Pancreas (tissue), 10 donors: Measurements from ENCODE around the gene GTPBP1. TPM values are rescaled to one million over a fixed set of nuclear protein-coding genes. Genes with fewer than 3 reads are reported as not detected.

Experiments
- ATAC-seq, 4 donors: fragments of 200-7000 bp; cut with Tn5 transposase; one replicate each; pipeline versions ENCODE4 v1.8.0 to v1.9.1; 2020; ENCODE audit warnings: mild to moderate bottlenecking in 4 of 4, moderate library complexity in 4 of 4
- DNase-seq, 6 donors: peaks; one replicate each; pipeline ENCODE4 v3.0.0-alpha.2; 2020
- FAIRE-seq: peaks from 2 replicates; lab custom pipeline; 2012; peaks lifted over from hg19 to GRCh38; lab: Jason Lieb, UNC
- H3K27ac ChIP-seq, 4 donors: fragments of 200-600 bp; sonication (generic); 1 replicate in 3 of 4; 2 replicates in 1 of 4; pipeline versions ENCODE4 v1.5.0 to v1.8.0; 2020
- H3K27me3 ChIP-seq, 4 donors: fragments of 200-600 bp; one replicate each; pipeline ENCODE4 v1.8.0; 2021
- H3K36me3 ChIP-seq, 3 donors: fragments of 200-600 bp; sonication (generic) in 1 of 3; one replicate each; pipeline versions ENCODE4 v1.5.0 to v1.8.0; 2020 to 2021
- H3K4me1 ChIP-seq, 3 donors: fragments of 200-600 bp; one replicate each; pipeline ENCODE4 v1.8.0; 2021
- H3K4me3 ChIP-seq, 4 donors: fragments of 200-600 bp; sonication (generic) in 2 of 4; one replicate each; pipeline versions ENCODE4 v1.5.0 to v1.8.0; 2020 to 2021
- H3K9me3 ChIP-seq, 4 donors: fragments of 200-600 bp; one replicate each; pipeline ENCODE4 v1.8.0; 2021
- WGBS, 2 donors: extraction: QIAGEN DNeasy Blood & Tissue Kit; methylation state at CpG; one replicate each; pipeline ENCODE4 v1.1.7; 2013; 5-methylcytosine and 5-hydroxymethylcytosine counted together
- intact Hi-C, 3 donors: fragments of 100-400 bp; cut with DNase I; formaldehyde crosslinking; loops; one replicate each; pipeline versions ENCODE4 v1.11.1 to v1.14.2; 2022
- polyA plus RNA-seq, 2 donors: library from polyadenylated mRNA; stranded (reverse); fragments of 200-250 nt; gene quantifications; one replicate each; pipeline ENCODE4 v1.2.3, GENCODE V29; 2013
- total RNA-seq, 6 donors: library from RNA; stranded (reverse); fragmentation: NEBNext Ultra II Directional in 4 of 6; extraction: Animal tissue kit (Norgen Biotek cat#: 25700) in 4 of 6; gene quantifications; one replicate each; pipeline versions ENCODE4 v1.2.1 to v1.2.4, GENCODE V29; 2021 to 2023
- TF ChIP-seq, protein P1 (sequence below), 4 donors: fragments of 200-600 bp; sonication (generic) in 3 of 4; IDR thresholded peaks; one replicate each; pipeline versions ENCODE4 v1.5.0 to v1.8.0; 2021; ENCODE audit warnings: antibody characterized with exemption in 4 of 4
- donor health status: healthy with polysubstance abuse.
- donor health status: DM: no; HTN: no; CAD: no; lungs with moderate emphysema.
- donor health status: DM: no; HTN: no; CAD: no.
- donor health status: control.
- donor health status: control.
- donor health status: Bipolar disorder and iron deficiency.
- donor health status: DM: yes; HTN: yes; CAD: no.
- donor health status: DM: no; HTN: no; CAD: no.
- donor health status: DM: no; HTN: no; CAD: no.
- donor health status: DM: yes; HTN: yes; CAD: no.

GTPBP1 gene
- total and polyA plus RNA-seq, 8 donors, result 14.7 to 36.0 (median 28.3) TPM

DNA sequence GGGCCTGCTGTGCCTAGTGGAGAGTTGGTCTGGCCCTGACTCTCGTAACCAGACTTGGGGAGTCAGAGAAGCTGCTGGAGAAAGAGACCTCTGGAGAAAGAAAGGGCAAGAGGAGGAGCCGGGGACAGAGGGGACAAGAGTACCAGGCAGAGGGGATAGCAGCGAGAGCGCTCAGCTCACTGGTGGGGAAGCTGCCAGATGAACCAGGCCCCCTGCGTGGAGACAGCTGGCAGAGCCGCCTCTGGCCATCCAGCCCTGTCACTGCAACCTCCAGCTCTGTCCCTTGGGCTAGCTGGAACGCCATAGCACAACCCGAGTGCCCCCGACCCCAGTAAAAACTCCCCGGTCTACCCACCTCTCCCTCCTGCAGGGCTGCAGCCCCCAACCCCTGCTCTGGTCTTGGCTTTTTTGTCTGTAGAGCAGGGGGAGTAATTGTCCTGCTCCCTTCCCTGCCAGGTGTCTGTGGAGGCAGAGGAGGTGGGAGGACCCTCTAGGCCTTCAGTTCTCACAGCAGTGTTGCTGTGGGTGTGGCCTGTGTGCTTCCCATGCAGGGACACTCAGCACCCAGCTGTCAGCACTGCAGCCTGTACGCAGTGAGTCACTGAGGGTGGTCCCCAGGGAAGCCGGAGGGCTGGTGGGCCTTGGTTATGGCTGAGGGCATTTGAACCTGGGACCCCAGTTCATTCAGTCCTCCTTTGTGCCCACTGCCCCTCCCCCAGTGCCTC, 54.9 kb downstream of the GTPBP1 start:
- intact Hi-C loops, result no loop called here
- Histone ChIP-seq H3K27me3 (no peaks in the 10 kb centered on the region), H3K4me1 (peaks cover 0 to 8% (median 0%) of the 10 kb centered on the region in 3 donors), H3K36me3 (no peaks in the 10 kb centered on the region), H3K9me3 (no peaks in the 10 kb centered on the region), H3K27ac (no peak overlapping the region), H3K4me3 (no peak overlapping the region)
- no peak for DNase-seq
- 82 to 83% methylated on average over 12 of the region's 12 CpGs for WGBS, 2 donors
- TF ChIP-seq, protein P1, sequence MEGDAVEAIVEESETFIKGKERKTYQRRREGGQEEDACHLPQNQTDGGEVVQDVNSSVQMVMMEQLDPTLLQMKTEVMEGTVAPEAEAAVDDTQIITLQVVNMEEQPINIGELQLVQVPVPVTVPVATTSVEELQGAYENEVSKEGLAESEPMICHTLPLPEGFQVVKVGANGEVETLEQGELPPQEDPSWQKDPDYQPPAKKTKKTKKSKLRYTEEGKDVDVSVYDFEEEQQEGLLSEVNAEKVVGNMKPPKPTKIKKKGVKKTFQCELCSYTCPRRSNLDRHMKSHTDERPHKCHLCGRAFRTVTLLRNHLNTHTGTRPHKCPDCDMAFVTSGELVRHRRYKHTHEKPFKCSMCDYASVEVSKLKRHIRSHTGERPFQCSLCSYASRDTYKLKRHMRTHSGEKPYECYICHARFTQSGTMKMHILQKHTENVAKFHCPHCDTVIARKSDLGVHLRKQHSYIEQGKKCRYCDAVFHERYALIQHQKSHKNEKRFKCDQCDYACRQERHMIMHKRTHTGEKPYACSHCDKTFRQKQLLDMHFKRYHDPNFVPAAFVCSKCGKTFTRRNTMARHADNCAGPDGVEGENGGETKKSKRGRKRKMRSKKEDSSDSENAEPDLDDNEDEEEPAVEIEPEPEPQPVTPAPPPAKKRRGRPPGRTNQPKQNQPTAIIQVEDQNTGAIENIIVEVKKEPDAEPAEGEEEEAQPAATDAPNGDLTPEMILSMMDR (IDR thresholded peaks at IDR 0.05), result no peak
- FAIRE-seq, result no peak
- no peak for ATAC-seq

DNA sequence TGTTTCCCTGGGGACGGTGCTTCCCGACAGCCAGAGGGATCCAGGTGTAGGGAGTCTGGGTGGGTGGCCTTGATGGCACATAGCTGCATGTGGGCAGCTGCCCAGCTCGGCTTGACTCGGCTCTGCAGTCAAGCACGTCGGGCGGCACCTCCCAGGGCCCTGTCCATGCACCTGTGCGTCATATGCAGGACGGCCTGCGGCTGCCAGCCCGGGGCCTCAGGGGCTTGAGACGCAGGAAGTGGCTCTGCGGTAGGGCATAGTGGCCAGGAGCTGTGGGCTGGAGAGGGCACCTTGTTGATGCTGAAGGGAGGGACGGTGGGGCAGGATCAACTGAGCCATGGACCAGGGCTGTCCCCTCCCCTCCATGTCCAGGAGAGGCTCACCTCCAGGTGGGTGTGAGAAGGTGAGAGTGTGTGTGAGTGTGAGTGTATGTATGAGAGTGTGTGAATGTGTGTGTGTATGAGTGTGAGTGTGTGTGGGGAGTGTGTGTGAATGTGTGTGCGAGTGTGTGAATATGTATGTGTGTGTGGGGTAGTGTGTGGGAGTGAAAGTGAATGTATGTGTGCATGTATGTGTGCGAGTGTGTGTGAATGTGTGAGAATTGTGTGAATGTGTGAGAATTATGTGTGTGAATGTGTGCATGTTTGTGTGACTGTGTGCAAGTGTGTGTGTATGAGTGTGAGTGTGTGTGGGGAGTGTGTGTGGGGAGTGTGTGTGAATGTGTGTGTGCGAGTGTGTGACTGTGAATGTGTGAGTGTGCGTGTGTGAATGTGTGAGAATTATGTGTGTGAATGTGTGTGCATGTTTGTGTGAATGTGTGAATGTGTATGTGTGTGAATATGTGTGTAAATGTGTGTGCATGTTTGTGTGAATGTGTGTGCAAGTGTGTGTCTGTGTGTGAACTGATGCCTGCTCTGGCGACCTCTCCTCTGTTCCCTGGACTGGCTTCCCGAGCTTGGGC, 55.7 kb downstream of the GTPBP1 start:
- no peak for DNase-seq

DNA sequence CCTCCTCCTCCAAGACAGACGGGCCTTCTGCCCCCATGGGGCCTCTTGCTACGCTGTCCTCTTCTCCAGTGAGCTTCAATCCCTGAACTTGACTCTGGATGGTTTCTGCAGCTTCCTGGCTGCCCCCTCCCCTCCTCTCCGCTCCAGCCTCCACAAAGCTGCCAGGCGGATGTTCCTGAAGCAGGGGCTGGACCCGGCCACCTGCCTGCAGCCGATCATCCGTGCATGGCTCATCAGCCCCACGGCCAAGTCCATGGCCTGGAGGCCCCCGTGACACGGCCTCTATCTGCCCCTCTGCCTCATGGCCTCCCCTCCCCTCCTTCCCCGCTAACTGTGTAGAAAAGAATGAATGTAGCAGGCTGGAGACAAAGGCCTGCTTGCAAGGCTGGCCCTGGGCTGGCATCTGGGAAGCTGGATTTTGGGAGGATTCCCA, 56.8 kb downstream of the GTPBP1 start:
- no peak for FAIRE-seq
- 77 to 84% methylated on average over 11 of the region's 11 CpGs for WGBS, 2 donors
- no peaks in the 10 kb centered on the region for H3K4me1 ChIP-seq
- no peak for DNase-seq
- TF ChIP-seq, protein P1 (IDR thresholded peaks at IDR 0.05), result no peak
- H3K4me3 ChIP-seq, result no peak overlapping the region
- intact Hi-C loops, result no loop called here
- H3K36me3 ChIP-seq, result no peaks in the 10 kb centered on the region
- no peaks in the 10 kb centered on the region for H3K27me3 ChIP-seq
- no peak for ATAC-seq
- no peaks in the 10 kb centered on the region for H3K9me3 ChIP-seq
- no peak overlapping the region for H3K27ac ChIP-seq

More for the DNA sequence above, 55.7 kb downstream of the GTPBP1 start:
- Histone ChIP-seq H3K36me3 (no peaks in the 10 kb centered on the region), H3K9me3 (no peaks in the 10 kb centered on the region), H3K4me1 (peaks cover 0 to 6% (median 0%) of the 10 kb centered on the region in 3 donors), H3K27ac (no peak overlapping the region), H3K4me3 (no peak overlapping the region), H3K27me3 (no peaks in the 10 kb centered on the region)
- ATAC-seq, result no peak
- TF ChIP-seq, protein P1 (IDR thresholded peaks at IDR 0.05), result no peak
- intact Hi-C loops, result no loop called here
- FAIRE-seq, result no peak
- 53 to 57% methylated on average over 20 of the region's 20 CpGs for WGBS, 2 donors

DNA sequence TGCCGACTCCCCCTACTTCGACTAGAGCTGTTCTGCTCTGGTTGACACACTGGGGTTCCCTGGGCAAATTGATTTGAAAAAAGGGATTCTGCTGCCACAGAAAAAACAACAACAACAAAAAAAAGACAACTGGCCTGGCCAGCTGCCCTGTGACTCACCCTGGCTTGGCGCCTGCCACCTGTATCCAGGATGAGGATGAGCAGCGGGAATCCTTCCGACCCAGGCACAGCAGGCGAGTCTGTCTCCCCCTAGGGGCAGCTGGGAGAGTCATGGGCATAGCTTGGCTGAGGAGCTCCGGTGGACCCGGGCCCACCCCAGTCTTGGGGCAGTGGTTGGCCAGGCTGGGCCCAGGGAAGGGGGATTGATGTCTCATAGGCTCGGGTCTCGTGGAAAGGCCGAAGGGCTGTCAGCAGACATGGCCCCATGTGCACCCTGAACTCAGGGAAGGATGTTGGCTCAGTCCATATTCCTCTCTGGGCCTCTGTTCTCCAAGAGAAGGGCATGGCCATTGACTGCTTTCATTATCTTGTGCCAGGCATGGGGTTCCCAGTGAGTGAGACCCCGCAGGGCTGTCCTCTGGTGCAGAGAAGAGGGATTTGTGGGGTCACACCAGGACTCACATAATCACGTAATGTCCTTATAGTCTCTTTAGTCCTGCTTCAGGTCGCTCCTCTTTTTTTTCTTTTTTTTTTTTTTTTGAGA, 60.5 kb downstream of the GTPBP1 start:
- FAIRE-seq (no peak), DNase-seq (peak in 4 of 6 donors; percentile 59 to 86 (median 68)), ATAC-seq (peak; percentile 50 to 79 (median 74))
- Histone ChIP-seq H3K4me1 (no peaks in the 10 kb centered on the region), H3K4me3 (no peak overlapping the region), H3K9me3 (no peaks in the 10 kb centered on the region), H3K27ac (no peak overlapping the region), H3K27me3 (no peaks in the 10 kb centered on the region), H3K36me3 (no peaks in the 10 kb centered on the region)
- 33 to 35% methylated on average over 14 of the region's 14 CpGs for WGBS, 2 donors
- TF ChIP-seq, protein P1 (IDR thresholded peaks at IDR 0.05), result peak; percentile 45 to 63 (median 57)
- intact Hi-C loops, result no loop called here
